Transverse colon (tissue), 4 donors: Measurements from ENCODE around the gene ZNF552.

ENCODE experiments used
- EP300 ChIP-seq: sonication (generic); formaldehyde crosslinking; IDR thresholded peaks from one replicate; pipeline ENCODE4 v1.6.1; 2017; ENCODE audit warnings: antibody characterized with exemption, low read depth
- POLR2A ChIP-seq: fragments of 450-650 bp; IDR thresholded peaks from one replicate; pipeline ENCODE4 v1.6.1; 2016; ENCODE audit warnings: antibody characterized with exemption, mild to moderate bottlenecking, moderate library complexity
- POLR2AphosphoS5 ChIP-seq, 3 donors: sonication (generic); formaldehyde crosslinking; IDR thresholded peaks; one replicate each; pipeline ENCODE4 v1.6.1; 2016; ENCODE audit warnings: antibody characterized with exemption in 3 of 3
- TF ChIP-seq, protein P1 (sequence below), 5 experiments: fragments of 200-600 bp in 3 of 5; fragments of 450-650 bp in 2 of 5; sonication (generic) in 3 of 5; IDR thresholded peaks; 1 replicate in 2 of 5; 2 replicates in 3 of 5; pipeline ENCODE4 v1.5.1; 2016 to 2017; ENCODE audit warnings: antibody characterized with exemption in 5 of 5, inconsistent platforms in 3 of 5, mild to moderate bottlenecking in 2 of 5, moderate library complexity in 1 of 5

- TF ChIP-seq, protein P1, sequence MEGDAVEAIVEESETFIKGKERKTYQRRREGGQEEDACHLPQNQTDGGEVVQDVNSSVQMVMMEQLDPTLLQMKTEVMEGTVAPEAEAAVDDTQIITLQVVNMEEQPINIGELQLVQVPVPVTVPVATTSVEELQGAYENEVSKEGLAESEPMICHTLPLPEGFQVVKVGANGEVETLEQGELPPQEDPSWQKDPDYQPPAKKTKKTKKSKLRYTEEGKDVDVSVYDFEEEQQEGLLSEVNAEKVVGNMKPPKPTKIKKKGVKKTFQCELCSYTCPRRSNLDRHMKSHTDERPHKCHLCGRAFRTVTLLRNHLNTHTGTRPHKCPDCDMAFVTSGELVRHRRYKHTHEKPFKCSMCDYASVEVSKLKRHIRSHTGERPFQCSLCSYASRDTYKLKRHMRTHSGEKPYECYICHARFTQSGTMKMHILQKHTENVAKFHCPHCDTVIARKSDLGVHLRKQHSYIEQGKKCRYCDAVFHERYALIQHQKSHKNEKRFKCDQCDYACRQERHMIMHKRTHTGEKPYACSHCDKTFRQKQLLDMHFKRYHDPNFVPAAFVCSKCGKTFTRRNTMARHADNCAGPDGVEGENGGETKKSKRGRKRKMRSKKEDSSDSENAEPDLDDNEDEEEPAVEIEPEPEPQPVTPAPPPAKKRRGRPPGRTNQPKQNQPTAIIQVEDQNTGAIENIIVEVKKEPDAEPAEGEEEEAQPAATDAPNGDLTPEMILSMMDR (IDR thresholded peaks at IDR 0.05): no peak
- TF ChIP-seq EP300: no peak
- TF ChIP-seq POLR2A: no peak
- TF ChIP-seq POLR2AphosphoS5 (IDR thresholded peaks at IDR 0.05): no peak
Measured at GRCh38 chr19:57802269-57802668, 12.4 kb downstream of the ZNF552 start.
